Measurements from ENCODE around the gene APOL6.
"Not testable (repeated sequence)": the region's sequence is repeated elsewhere in the genome, so short reads cannot be mapped to it uniquely, and the experiment has no call there.

Gene APOL6

GRCh38 chr22:35679492-35679891 is 31.2 kb downstream of the APOL6 start:
- not testable (repeated sequence) for DNase-seq (ENCODE audit: low read depth)

GRCh38 chr22:35681454-35682052 is 33.3 kb downstream of the APOL6 start:
- no peak for DNase-seq (ENCODE audit: low read depth)

- DNase-seq (ENCODE audit: low read depth) = no peak
Measured at GRCh38 chr22:35683560-35683959, 35.3 kb downstream of the APOL6 start.

GRCh38 chr22:35684270-35684700 is 36.0 kb downstream of the APOL6 start:
- no peak for DNase-seq (ENCODE audit: low read depth)

- DNase-seq (ENCODE audit: low read depth) = no peak
Measured at GRCh38 chr22:35684732-35685131, 36.5 kb downstream of the APOL6 start.

- no peak for DNase-seq (ENCODE audit: low read depth)
Measured at GRCh38 chr22:35685731-35686130, 37.5 kb downstream of the APOL6 start.

GRCh38 chr22:35686298-35686697 is 38.1 kb downstream of the APOL6 start:
- no peak for DNase-seq (ENCODE audit: low read depth)

- DNase-seq (ENCODE audit: low read depth) = no peak
Measured at GRCh38 chr22:35687461-35687860, 39.2 kb downstream of the APOL6 start.

GRCh38 chr22:35688913-35689675 is 40.8 kb downstream of the APOL6 start:
- no peak for DNase-seq (ENCODE audit: low read depth)

- DNase-seq (ENCODE audit: low read depth) = no peak
Measured at GRCh38 chr22:35690001-35690400, 41.8 kb downstream of the APOL6 start.

GRCh38 chr22:35695202-35695601 is 47.0 kb downstream of the APOL6 start:
- DNase-seq (ENCODE audit: low read depth) = no peak

- DNase-seq (ENCODE audit: low read depth) = no peak
Measured at GRCh38 chr22:35697142-35697541, 48.9 kb downstream of the APOL6 start.

- not testable (repeated sequence) for DNase-seq (ENCODE audit: low read depth)
Measured at GRCh38 chr22:35699852-35700251, 51.6 kb downstream of the APOL6 start.

GRCh38 chr22:35703861-35704584 is 55.8 kb downstream of the APOL6 start:
- no peak for DNase-seq (ENCODE audit: low read depth)

- no peak for DNase-seq (ENCODE audit: low read depth)
Measured at GRCh38 chr22:35705141-35705540, 56.9 kb downstream of the APOL6 start.

GRCh38 chr22:35708453-35708852 is 60.2 kb downstream of the APOL6 start:
- DNase-seq (ENCODE audit: low read depth) = no peak

- no peak for DNase-seq (ENCODE audit: low read depth)
Measured at GRCh38 chr22:35708917-35709316, 60.7 kb downstream of the APOL6 start.

- no peak for DNase-seq (ENCODE audit: low read depth)
Measured at GRCh38 chr22:35711336-35711735, 63.1 kb downstream of the APOL6 start.

- no peak for DNase-seq (ENCODE audit: low read depth)
Measured at GRCh38 chr22:35712672-35713071, 64.4 kb downstream of the APOL6 start.

GRCh38 chr22:35717572-35717971 is 69.3 kb downstream of the APOL6 start, which contains the start of gene APOL5:
Gene APOL5 (plus strand): TSS chr22:35717872. CDS start chr22:35717872, 0 bp downstream.
- DNase-seq (ENCODE audit: low read depth) = no peak

Data from stimulated activated CD8-positive, alpha-beta memory T cell treated with anti-CD3 and anti-CD28 coated beads, Interleukin-15, amount 100 ng/mL, for 24 hours (primary cell).